GF-D8 (cell line): ENCODE data around the gene PITPNC1.
A peak's percentile ranks its signal among the peaks of the same experiment; 100 is the strongest.
"Not testable (repeated sequence)": the region's sequence is repeated elsewhere in the genome, so short reads cannot be mapped to it uniquely, and the experiment has no call there.

Source experiments
- DNase-seq: peaks from one replicate; lab custom pipeline; 2025; lab: John Stamatoyannopoulos, UW

The PITPNC1 gene

GRCh38 chr17:67461876-67462275 lies 84.8 kb downstream of the PITPNC1 start:
- DNase-seq = no peak

GRCh38 chr17:67466251-67466796 lies 89.2 kb downstream of the PITPNC1 start:
- DNase-seq = no peak

GRCh38 chr17:67467500-67468455 lies 90.7 kb downstream of the PITPNC1 start:
- no peak for DNase-seq

GRCh38 chr17:67469208-67469980 lies 92.3 kb downstream of the PITPNC1 start:
- DNase-seq = no peak

- DNase-seq = no peak
Observed at GRCh38 chr17:67470163-67470562, 93.1 kb downstream of the PITPNC1 start.

GRCh38 chr17:67471118-67471517 lies 94.0 kb downstream of the PITPNC1 start:
- no peak for DNase-seq

GRCh38 chr17:67472606-67473005 lies 95.5 kb downstream of the PITPNC1 start:
- not testable (repeated sequence) for DNase-seq

- DNase-seq = no peak
Observed at GRCh38 chr17:67474081-67474661, 97.1 kb downstream of the PITPNC1 start.

GRCh38 chr17:67475161-67475937 lies 98.3 kb downstream of the PITPNC1 start:
- DNase-seq = peak; percentile 22

GRCh38 chr17:67476787-67477335 lies 99.8 kb downstream of the PITPNC1 start:
- DNase-seq = no peak

- no peak for DNase-seq
Observed at GRCh38 chr17:67477687-67478086, 100.6 kb downstream of the PITPNC1 start.

- DNase-seq = no peak
Observed at GRCh38 chr17:67478401-67479041, 101.4 kb downstream of the PITPNC1 start.

- DNase-seq = no peak
Observed at GRCh38 chr17:67479148-67479547, 102.1 kb downstream of the PITPNC1 start.

GRCh38 chr17:67480959-67481358 lies 103.9 kb downstream of the PITPNC1 start:
- DNase-seq = not testable (repeated sequence)

- DNase-seq = no peak
Observed at GRCh38 chr17:67481808-67482207, 104.7 kb downstream of the PITPNC1 start.

GRCh38 chr17:67482764-67483163 lies 105.7 kb downstream of the PITPNC1 start:
- no peak for DNase-seq

- DNase-seq = no peak
Observed at GRCh38 chr17:67484261-67484660, 107.2 kb downstream of the PITPNC1 start.

- no peak for DNase-seq
Observed at GRCh38 chr17:67485666-67486065, 108.6 kb downstream of the PITPNC1 start.

GRCh38 chr17:67487506-67487905 lies 110.4 kb downstream of the PITPNC1 start:
- no peak for DNase-seq

- no peak for DNase-seq
Observed at GRCh38 chr17:67488161-67488560, 111.1 kb downstream of the PITPNC1 start.

- DNase-seq = no peak
Observed at GRCh38 chr17:67488768-67489167, 111.7 kb downstream of the PITPNC1 start.
